GM10266 (cell line): ENCODE data around the gene HECTD2.
"Not testable (repeated sequence)": the region's sequence is repeated elsewhere in the genome, so short reads cannot be mapped to it uniquely, and the experiment has no call there.

Experiments
- DNase-seq: peaks from one replicate; pipeline ENCODE4 v3.0.0; 2012; ENCODE audit errors: extremely low spot score
- CTCF ChIP-seq: IDR thresholded peaks from 2 replicates; pipeline ENCODE4 v1.5.1; 2012; ENCODE audit warnings: mild to moderate bottlenecking, low read depth; ENCODE audit not compliant: control insufficient read depth, insufficient read depth; ENCODE audit errors: missing control alignments

Gene HECTD2

GRCh38 chr10:91559169-91559568 is 149.0 kb downstream of the HECTD2 start:
- DNase-seq: no peak

GRCh38 chr10:91559750-91560149 is 149.6 kb downstream of the HECTD2 start:
- no peak for DNase-seq
- TF ChIP-seq CTCF: no peak

More at GRCh38 chr10:91559169-91559568, 149.0 kb downstream of the HECTD2 start:
- TF ChIP-seq CTCF: no peak

- DNase-seq: not testable (repeated sequence)
These were observed 150.7 kb downstream of the HECTD2 start for GRCh38 chr10:91560827-91561226.

- TF ChIP-seq CTCF: no peak
- DNase-seq: no peak
These were observed 152.9 kb downstream of the HECTD2 start for GRCh38 chr10:91562839-91563581.

GRCh38 chr10:91564026-91564425 is 153.9 kb downstream of the HECTD2 start:
- TF ChIP-seq CTCF: no peak
- DNase-seq: no peak
